ENCODE results near the gene PGAM1. TPM values are rescaled to one million over a fixed set of nuclear protein-coding genes. Genes with fewer than 3 reads are reported as not detected.

PGAM1 gene
- total and polyA plus RNA-seq, 2 of the 13 experiments (the other 11 are each of a cell fraction or from before 2014, with no cell fraction given), result 354 to 483 TPM

GRCh38 chr10:97427571-97428179 lies 1.7 kb downstream of the PGAM1 start (continued):
- TF ChIP-seq ZNF777 (CRISPR knock-in tag; IDR thresholded peaks at IDR 0.05), result no peak
- 0 out of 2 replicates have a peak, but pooled peaks have one; percentile 35 for TF ChIP-seq FOXC1 (CRISPR knock-in tag; IDR thresholded peaks at IDR 0.05; ENCODE audit: borderline replicate concordance)
- peak; percentile 41 for TF ChIP-seq YY1 (IDR thresholded peaks at IDR 0.05; ENCODE audit: insufficient read depth, insufficient replicate concordance, low read depth, low read length)
- 0 out of 2 replicates have a peak, but pooled peaks have one; percentile 55 for TF ChIP-seq HMGXB3 (CRISPR knock-in tag; IDR thresholded peaks at IDR 0.05; ENCODE audit: borderline replicate concordance)
- peak; percentile 25; the same call in 1 of the 2 replicates for TF ChIP-seq HNF4G (IDR thresholded peaks at IDR 0.05; ENCODE audit: borderline replicate concordance, low read depth, low read length)
- no peak for TF ChIP-seq HNF4G (CRISPR knock-in tag; IDR thresholded peaks at IDR 0.05; ENCODE audit: borderline replicate concordance, low read depth)
- peak; percentile 44; the same call in 1 of the 2 replicates for TF ChIP-seq ARID4A (CRISPR knock-in tag; IDR thresholded peaks at IDR 0.05; ENCODE audit: borderline replicate concordance)
- peak; percentile 16; the same call in 1 of the 2 replicates for TF ChIP-seq TAF1 (CRISPR knock-in tag; IDR thresholded peaks at IDR 0.05)
- TF ChIP-seq NFYB (CRISPR knock-in tag; IDR thresholded peaks at IDR 0.05), result no peak
- 0 out of 2 replicates have a peak, but pooled peaks have one; percentile 42 for TF ChIP-seq UBTF (CRISPR knock-in tag; IDR thresholded peaks at IDR 0.05)
- peak; percentile 43; the same call in 1 of the 2 replicates for TF ChIP-seq ZNF691 (CRISPR knock-in tag; IDR thresholded peaks at IDR 0.05; ENCODE audit: borderline replicate concordance, low read depth)
- TF ChIP-seq PAF1 (CRISPR knock-in tag; IDR thresholded peaks at IDR 0.05), result no peak
- TF ChIP-seq ZKSCAN5 (CRISPR knock-in tag; IDR thresholded peaks at IDR 0.05), result no peak
- 0 out of 2 replicates have a peak, but pooled peaks have one; percentile 49 for TF ChIP-seq ZNF430 (CRISPR knock-in tag; IDR thresholded peaks at IDR 0.05)
- TF ChIP-seq ZIK1 (CRISPR knock-in tag; IDR thresholded peaks at IDR 0.05; ENCODE audit: borderline replicate concordance, low read depth), result 0 out of 2 replicates have a peak, but pooled peaks have one; percentile 34

Data from HepG2 (cell line).